Large intestine (tissue), 3 donors: Measurements from ENCODE around the gene PCBP3. TPM values are rescaled to one million over a fixed set of nuclear protein-coding genes. Genes with fewer than 3 reads are reported as not detected.

Experiments used
- DNase-seq, 2 donors: peaks; one replicate each; pipeline versions ENCODE4 v3.0.0 to v3.0.0-alpha.2; 2013
- H3K27ac ChIP-seq: one replicate; pipeline ENCODE4 v1.5.1; 2013; ENCODE audit warnings: low read length
- H3K27me3 ChIP-seq: 2 replicates; pipeline ENCODE4 v1.6.1; 2013; ENCODE audit warnings: low read length; ENCODE audit not compliant: control insufficient read depth, insufficient read depth
- H3K36me3 ChIP-seq: 2 replicates; pipeline ENCODE4 v1.6.1; 2013; ENCODE audit warnings: low read length; ENCODE audit not compliant: control insufficient read depth, insufficient read depth
- H3K4me1 ChIP-seq: one replicate; pipeline ENCODE4 v1.6.1; 2013; ENCODE audit warnings: low read length; ENCODE audit not compliant: control insufficient read depth, insufficient read depth
- H3K4me3 ChIP-seq: one replicate; pipeline ENCODE4 v1.5.1; 2013; ENCODE audit warnings: low read length
- H3K9me3 ChIP-seq: one replicate; pipeline ENCODE4 v1.6.1; 2013; ENCODE audit warnings: mild to moderate bottlenecking, low read depth, low read length, moderate library complexity; ENCODE audit not compliant: control insufficient read depth
- WGBS: methylation state at CpG from one replicate; pipeline ENCODE4 v1.1.5; 2013; ENCODE audit warnings: low lambda C conversion rate; ENCODE audit not compliant: insufficient coverage; 5-methylcytosine and 5-hydroxymethylcytosine counted together
- polyA plus RNA-seq: library from polyadenylated mRNA; unstranded; fragments of 120-200 nt; gene quantifications from one replicate; pipeline ENCODE4 v1.2.1, GENCODE V29; 2013

PCBP3 gene
- polyA plus RNA-seq, 1 donor: 7.4 TPM

DNA sequence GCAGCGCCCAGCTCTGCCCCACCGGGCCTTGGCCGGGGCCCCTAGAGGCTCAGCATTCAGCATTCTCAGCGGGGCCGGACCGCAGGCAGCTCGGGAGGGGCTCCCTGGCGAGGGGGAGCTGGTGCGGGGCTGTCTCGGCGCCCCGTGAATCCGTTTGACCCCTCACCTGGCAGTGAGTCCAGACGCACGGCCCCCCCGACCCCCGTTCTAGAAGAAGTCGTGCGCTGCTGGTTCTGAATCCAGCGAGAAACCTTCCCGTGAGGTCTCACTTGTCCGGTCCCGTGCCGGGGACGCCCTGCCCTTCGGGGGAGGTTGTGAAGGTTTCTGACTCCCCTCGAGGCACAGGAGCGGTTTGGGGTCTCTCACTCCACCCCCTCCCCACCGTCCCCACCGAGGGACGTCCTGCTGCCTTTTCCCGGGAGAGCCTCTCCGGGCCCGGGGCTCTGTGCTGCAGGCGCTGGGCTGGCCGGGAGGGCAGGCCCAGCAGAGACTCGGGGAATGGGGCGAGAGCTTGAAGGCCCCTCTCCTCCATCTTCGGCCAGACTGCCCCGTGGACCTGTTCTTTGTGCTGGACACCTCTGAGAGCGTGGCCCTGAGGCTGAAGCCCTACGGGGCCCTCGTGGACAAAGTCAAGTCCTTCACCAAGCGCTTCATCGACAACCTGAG, 338.7 kb downstream of the PCBP3 start:
- peaks cover 33% of the 10 kb centered on the region for H3K36me3 ChIP-seq
- peak overlapping the region; percentile 87 for H3K4me3 ChIP-seq
- peak; percentile 34 to 63 for DNase-seq
- peaks cover 3% of the 10 kb centered on the region for H3K9me3 ChIP-seq
- H3K27ac ChIP-seq: peak overlapping the region; percentile 73
- peaks cover 29% of the 10 kb centered on the region for H3K27me3 ChIP-seq
- no CpG with 5 or more reads among the region's 45 CpGs for WGBS
- H3K4me1 ChIP-seq: peaks cover 6% of the 10 kb centered on the region

DNA sequence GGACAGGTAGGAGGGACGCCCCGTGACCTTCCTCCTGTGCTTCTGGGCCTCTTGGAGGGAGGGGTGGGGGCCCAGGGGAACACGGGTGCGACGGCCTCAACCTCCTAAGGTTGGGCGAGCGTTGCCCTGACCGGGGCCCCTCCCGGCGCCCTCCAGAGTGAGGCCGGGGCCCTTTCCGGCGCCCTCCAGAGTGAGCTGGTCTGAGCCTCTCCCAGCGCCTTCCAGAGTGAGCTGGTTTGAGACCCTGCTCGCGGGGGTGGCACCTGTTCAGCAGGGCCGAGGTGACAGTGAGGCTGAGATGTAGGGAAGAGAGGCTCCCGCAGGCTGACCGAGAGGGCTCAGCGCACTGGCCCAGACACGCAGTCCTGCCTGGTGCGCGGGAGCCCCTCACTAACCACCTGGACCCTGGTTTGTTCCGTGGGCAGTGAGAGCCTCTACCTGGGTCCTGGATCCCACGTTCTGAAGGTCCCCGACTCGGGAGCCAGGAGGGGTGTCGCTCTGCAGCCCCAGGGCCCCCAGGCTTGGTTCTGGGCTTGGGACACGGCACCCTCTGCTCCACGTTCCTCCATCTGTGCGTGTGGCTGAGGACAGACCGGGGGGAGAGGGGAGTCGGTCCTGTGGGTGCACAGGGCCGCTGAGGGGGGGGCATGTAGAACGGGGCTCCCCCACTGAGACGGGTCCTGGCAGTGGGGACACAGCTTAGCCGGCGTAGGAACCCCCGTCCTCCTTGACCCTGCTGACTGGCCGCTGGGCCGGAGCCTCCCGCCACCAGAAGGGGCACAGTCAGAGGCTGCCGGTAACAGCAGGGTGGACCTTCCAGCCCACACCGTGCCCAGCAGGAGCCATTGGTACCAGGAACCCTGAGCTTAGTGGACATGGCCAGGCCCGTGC, 339.5 kb downstream of the PCBP3 start:
- no CpG with 5 or more reads among the region's 45 CpGs for WGBS
- DNase-seq: peak in 1 of 2 donors; percentile 72
- H3K4me1 ChIP-seq: peaks cover 6% of the 10 kb centered on the region
- peaks cover 26% of the 10 kb centered on the region for H3K27me3 ChIP-seq
- peaks cover 36% of the 10 kb centered on the region for H3K36me3 ChIP-seq
- H3K27ac ChIP-seq: peak overlapping the region; percentile 73
- peaks cover 3% of the 10 kb centered on the region for H3K9me3 ChIP-seq
- peak overlapping the region; percentile 87 for H3K4me3 ChIP-seq

DNA sequence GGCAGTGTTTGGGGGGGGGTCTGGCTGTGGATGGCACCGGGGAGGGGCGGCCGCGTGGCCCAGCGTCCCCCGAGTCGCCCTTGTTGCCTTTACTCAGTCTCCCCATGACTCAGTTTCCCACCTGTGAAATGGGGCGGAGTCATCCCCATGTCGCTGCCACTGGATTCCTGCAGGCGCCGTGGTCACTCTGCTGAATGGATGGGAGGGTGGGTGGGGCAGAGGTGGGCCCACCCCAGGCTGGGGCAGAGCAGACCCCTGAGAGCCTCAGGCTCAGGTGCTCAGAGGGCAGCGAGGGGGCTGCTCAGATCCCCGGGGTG, 340.1 kb downstream of the PCBP3 start:
- peaks cover 3% of the 10 kb centered on the region for H3K9me3 ChIP-seq
- H3K4me3 ChIP-seq: peak overlapping the region; percentile 87
- peaks cover 21% of the 10 kb centered on the region for H3K27me3 ChIP-seq
- no CpG with 5 or more reads among the region's 13 CpGs for WGBS
- peaks cover 6% of the 10 kb centered on the region for H3K4me1 ChIP-seq
- H3K36me3 ChIP-seq: peaks cover 36% of the 10 kb centered on the region
- DNase-seq: no peak
- no peak overlapping the region for H3K27ac ChIP-seq

DNA sequence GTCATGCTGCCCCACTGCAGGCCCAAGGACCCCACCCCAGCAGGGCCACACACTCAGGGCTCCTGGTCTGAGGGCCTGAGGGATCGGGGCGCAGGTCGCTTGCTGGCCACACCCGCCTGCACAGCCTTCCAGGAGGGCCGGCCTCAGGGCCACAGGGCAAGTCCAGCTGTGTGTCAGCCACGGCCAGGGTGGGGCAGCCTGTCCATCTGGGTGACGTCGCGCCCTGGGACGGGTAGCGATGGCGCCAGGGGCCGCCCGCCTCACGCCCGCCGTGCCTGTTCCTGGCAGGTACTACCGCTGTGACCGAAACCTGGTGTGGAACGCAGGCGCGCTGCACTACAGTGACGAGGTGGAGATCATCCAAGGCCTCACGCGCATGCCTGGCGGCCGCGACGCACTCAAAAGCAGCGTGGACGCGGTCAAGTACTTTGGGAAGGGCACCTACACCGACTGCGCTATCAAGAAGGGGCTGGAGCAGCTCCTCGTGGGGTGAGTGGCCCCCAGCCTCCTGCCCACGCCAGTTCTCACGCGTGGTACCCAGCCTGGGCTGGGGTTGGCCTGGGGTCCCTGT, 340.5 kb downstream of the PCBP3 start:
- DNase-seq: no peak
- H3K4me3 ChIP-seq: no peak overlapping the region
- H3K4me1 ChIP-seq: peaks cover 6% of the 10 kb centered on the region
- H3K27me3 ChIP-seq: peaks cover 19% of the 10 kb centered on the region
- H3K27ac ChIP-seq: no peak overlapping the region
- H3K9me3 ChIP-seq: peaks cover 3% of the 10 kb centered on the region
- H3K36me3 ChIP-seq: peaks cover 40% of the 10 kb centered on the region
- no CpG with 5 or more reads among the region's 38 CpGs for WGBS

DNA sequence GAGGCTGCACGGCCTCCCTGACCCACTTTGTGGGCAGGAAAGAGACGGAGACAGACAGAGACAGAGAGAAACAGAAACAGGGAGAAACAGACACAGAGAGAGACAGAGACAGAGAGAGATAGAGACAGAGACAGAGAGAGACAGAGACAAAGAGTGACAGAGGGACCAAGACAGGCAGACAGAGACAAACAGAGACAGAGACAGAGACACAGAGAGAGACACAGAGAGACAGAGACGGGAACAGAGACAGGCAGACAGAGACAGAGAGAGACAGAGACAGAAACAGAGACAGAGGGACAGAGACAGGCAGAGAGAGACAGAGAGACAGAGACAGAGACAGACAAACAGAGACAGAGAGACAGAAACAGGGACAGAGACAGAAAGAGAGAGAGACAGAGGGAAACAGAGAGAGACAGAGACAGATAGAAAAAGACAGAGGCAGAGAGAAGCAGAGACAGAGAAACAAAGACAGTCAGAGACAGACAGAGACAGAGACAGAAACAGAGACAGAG, 341.1 kb downstream of the PCBP3 start:
- WGBS: 100% methylated on average over 2 of the region's 3 CpGs
- Histone ChIP-seq H3K4me1 (peaks cover 6% of the 10 kb centered on the region), H3K27ac (no peak overlapping the region), H3K9me3 (peaks cover 3% of the 10 kb centered on the region), H3K4me3 (no peak overlapping the region), H3K36me3 (peaks cover 46% of the 10 kb centered on the region), H3K27me3 (peaks cover 13% of the 10 kb centered on the region)
- DNase-seq: no peak

DNA sequence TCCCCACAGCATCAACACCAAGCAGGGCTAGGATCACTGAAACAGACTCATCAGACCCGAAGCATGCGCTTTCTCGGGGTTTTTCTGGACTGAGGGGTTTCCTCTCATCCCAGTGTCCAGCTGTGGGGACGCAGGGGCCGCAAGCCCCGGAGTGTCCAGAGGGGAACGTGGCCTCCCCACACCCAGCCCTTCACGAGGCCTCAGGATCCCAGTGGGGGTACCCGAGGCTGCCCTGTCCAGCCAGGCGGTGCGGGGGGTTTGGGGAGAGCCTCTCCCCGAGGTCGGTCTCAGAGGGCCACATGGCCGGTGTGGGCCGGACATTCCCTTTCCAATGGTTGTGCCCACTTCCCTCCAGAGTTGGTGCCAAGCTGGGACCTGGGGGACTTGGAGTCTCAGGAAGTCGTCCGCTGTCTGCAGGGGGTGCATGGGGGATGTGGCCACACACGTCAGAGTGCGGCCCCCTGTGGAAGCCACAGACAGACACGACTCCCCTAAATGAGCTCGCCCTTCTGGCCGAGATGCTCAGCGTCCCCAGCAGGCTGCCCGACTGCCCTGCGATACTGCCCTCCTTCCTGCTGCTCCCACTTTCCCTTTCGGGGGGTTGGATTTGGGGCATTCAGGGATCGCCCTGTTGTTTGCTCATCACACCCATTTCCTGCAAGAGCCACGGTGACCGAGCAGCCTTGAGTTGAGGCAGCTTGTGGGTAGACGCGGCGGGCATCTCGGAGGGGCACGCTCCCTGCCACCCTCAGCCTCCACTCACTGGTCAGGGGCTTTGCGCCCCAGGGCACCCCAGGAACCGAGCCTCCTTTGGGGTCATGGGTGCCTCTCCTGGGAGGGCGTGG, 342.2 kb downstream of the PCBP3 start:
- Histone ChIP-seq H3K36me3 (peaks cover 56% of the 10 kb centered on the region), H3K27me3 (peaks cover 5% of the 10 kb centered on the region), H3K4me1 (peaks cover 6% of the 10 kb centered on the region), H3K4me3 (no peak overlapping the region), H3K27ac (no peak overlapping the region), H3K9me3 (peaks cover 3% of the 10 kb centered on the region)
- no peak for DNase-seq
- WGBS: no CpG with 5 or more reads among the region's 37 CpGs

DNA sequence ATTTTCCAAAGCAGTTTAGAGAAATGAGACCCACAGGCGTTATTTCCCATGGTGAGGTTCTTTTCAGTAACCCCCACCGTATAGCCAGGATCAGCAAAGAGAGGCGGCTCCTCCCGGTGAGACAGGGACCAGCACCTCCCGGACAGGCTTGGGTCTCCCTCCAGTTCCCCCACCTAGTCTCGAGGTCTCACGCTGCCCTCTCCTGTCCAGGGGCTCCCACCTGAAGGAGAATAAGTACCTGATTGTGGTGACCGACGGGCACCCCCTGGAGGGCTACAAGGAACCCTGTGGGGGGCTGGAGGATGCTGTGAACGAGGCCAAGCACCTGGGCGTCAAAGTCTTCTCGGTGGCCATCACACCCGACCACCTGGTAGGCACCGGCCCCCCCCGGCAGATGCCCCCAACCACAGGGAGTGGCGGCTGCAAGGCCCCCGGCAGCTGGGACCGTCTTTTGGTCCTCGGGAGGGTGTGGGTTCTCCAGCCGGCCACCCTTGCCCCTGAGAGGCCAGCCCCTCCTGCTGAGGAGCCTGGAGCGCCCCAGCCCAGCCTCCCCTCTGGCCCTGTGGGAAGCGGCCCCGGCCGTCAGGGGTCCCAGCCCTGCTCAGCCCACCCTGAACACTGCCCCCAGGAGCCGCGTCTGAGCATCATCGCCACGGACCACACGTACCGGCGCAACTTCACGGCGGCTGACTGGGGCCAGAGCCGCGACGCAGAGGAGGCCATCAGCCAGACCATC, 343.0 kb downstream of the PCBP3 start:
- Histone ChIP-seq H3K4me3 (no peak overlapping the region), H3K9me3 (peaks cover 3% of the 10 kb centered on the region), H3K4me1 (no peaks in the 10 kb centered on the region), H3K36me3 (peaks cover 62% of the 10 kb centered on the region), H3K27ac (no peak overlapping the region), H3K27me3 (peaks cover 2% of the 10 kb centered on the region)
- DNase-seq: no peak
- WGBS: no CpG with 5 or more reads among the region's 36 CpGs

DNA sequence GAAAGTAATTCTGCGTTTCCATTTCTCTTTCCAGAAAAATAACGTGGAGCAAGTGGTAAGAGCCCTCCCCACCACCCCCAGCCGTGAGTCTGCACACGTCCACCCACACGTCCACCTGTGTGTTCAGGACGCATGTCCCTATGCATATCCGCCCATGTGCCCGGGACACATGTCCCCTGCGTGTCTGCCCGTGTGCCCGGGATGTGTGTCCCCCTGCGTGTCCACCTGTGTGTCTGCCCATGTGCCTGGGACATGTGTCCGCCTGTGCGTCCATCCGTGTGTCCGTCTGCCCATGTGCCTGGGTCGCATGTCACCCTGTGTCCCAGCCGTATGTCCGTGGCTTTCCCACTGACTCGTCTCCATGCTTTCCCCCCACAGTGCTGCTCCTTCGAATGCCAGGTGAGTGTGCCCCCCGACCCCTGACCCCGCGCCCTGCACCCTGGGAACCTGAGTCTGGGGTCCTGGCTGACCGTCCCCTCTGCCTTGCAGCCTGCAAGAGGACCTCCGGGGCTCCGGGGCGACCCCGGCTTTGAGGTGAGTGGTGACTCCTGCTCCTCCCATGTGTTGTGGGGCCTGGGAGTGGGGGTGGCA, 343.7 kb downstream of the PCBP3 start:
- no CpG with 5 or more reads among the region's 29 CpGs for WGBS
- H3K4me3 ChIP-seq: no peak overlapping the region
- no peaks in the 10 kb centered on the region for H3K4me1 ChIP-seq
- no peak overlapping the region for H3K27ac ChIP-seq
- peaks cover 2% of the 10 kb centered on the region for H3K27me3 ChIP-seq
- no peak for DNase-seq
- peaks cover 69% of the 10 kb centered on the region for H3K36me3 ChIP-seq
- no peaks in the 10 kb centered on the region for H3K9me3 ChIP-seq
